Fibroblast of villous mesenchyme (primary cell): ENCODE data around the gene ARHGEF28. TPM values are rescaled to one million over a fixed set of nuclear protein-coding genes. Genes with fewer than 3 reads are reported as not detected.

Experiments
- DNase-seq: peaks from one replicate; pipeline ENCODE4 v3.0.0-alpha.2; 2010; ENCODE audit warnings: low read depth
- H3K4me3 ChIP-seq: 2 replicates; pipeline ENCODE4 v1.5.1; 2011; ENCODE audit warnings: low read depth, mild to moderate bottlenecking, low read length
- total RNA-seq: library from RNA; depleted of rRNA; stranded (reverse); fragments of >200 nt; gene quantifications from 2 replicates; pipeline ENCODE4 v1.2.3, GENCODE V29; 2012
- TF ChIP-seq, protein P1 (sequence below): IDR thresholded peaks from 2 replicates; pipeline ENCODE4 v1.5.1; 2012; ENCODE audit warnings: low read depth, mild to moderate bottlenecking, low read length; ENCODE audit not compliant: insufficient read depth

Gene ARHGEF28
- total RNA-seq, 1 donor: 40.2 TPM

GRCh38 chr5:73596705-73597328 lies 29.2 kb upstream of the ARHGEF28 start:
- H3K4me3 ChIP-seq: no peak overlapping the region
- DNase-seq: no peak
- TF ChIP-seq, protein P1, sequence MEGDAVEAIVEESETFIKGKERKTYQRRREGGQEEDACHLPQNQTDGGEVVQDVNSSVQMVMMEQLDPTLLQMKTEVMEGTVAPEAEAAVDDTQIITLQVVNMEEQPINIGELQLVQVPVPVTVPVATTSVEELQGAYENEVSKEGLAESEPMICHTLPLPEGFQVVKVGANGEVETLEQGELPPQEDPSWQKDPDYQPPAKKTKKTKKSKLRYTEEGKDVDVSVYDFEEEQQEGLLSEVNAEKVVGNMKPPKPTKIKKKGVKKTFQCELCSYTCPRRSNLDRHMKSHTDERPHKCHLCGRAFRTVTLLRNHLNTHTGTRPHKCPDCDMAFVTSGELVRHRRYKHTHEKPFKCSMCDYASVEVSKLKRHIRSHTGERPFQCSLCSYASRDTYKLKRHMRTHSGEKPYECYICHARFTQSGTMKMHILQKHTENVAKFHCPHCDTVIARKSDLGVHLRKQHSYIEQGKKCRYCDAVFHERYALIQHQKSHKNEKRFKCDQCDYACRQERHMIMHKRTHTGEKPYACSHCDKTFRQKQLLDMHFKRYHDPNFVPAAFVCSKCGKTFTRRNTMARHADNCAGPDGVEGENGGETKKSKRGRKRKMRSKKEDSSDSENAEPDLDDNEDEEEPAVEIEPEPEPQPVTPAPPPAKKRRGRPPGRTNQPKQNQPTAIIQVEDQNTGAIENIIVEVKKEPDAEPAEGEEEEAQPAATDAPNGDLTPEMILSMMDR: peak; percentile 57

DNA sequence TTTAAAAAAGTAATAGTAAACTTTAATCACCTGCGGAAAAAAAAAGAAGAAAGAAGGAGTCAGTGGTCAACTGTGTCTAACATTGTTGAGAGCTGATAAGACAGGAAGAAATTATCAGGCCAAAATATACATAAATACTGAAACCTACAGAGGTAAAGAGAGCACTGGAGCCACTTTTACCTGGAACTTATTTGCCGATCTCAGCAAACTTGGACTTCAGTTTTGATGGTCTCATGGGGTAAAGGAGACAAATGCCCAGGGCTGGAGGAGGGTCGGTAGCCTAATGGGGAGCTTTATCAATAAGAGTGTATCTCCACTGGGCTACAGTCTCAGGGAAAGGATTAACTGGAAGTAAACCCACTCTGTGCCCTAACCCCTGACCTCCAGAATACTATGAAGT lies 26.6 kb upstream of the ARHGEF28 start:
- TF ChIP-seq, protein P1: no peak
- no peak for DNase-seq
- H3K4me3 ChIP-seq: no peak overlapping the region

- TF ChIP-seq, protein P1: no peak
- peak; percentile 53 for DNase-seq
- no peak overlapping the region for H3K4me3 ChIP-seq
Observed at GRCh38 chr5:73603998-73604397, 22.0 kb upstream of the ARHGEF28 start.

DNA sequence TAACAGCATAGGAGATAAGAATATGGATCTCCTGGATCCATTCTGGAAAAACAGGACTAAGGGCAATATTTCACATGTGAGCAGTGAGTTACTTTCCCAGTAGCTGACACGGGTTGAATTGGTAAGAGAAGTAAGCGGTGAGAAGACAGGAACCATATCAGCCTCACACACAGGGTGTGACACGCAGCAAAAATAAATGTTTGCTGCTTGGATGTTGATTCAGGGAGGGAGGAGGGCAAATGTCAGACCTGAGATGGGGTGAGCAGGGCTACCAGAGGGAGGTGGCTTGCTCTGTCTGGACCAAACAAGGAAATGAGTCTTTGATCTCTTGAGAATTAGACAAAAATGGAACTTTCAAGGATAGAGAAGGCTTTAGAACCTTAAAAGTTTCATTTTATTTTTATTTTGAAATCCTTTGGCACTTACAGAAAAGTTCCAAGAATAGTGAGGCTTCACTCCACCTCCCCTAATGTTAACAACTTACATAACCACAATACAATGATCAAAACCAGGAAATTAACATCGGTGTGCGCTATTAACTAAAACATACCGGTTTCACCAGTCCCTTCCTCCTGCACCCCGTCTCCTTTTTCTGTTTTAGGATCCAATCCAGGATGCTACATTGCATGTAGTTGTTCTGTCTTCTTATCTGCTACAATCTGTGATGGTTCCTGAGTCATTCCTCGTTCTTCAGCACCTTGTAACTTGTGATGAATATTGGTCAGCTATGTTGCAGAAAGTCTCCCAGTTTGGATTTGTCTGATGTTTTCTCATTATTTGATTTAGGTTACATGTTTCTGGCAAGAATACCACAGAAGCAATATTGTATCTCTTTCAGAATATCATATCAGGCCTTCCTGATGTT lies 20.5 kb upstream of the ARHGEF28 start:
- TF ChIP-seq, protein P1: no peak
- peak; percentile 51 for DNase-seq
- H3K4me3 ChIP-seq: no peak overlapping the region

GRCh38 chr5:73606206-73606753 lies 19.7 kb upstream of the ARHGEF28 start:
- TF ChIP-seq, protein P1: no peak
- DNase-seq: no peak

DNA sequence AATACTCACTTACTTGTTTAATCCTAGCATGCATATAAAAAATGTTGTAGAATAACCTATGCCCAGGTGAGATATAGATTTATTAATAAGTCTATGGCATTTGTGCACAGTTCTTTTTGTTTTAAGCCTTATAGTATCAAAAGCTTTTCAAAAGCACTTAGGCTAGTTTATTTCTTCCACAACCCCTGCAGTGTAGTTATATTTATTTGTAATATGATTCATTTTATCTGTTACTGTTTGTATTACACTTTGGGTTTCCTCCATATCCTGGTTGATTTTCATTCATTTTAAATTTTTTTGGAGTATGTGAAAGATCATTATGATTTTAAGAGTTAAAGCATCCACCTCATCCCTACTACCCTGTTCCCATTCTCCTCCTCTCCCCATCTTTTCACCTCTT lies 18.8 kb upstream of the ARHGEF28 start:
- TF ChIP-seq, protein P1: no peak
- DNase-seq: no peak

More at GRCh38 chr5:73606206-73606753, 19.7 kb upstream of the ARHGEF28 start:
- H3K4me3 ChIP-seq: no peak overlapping the region

More for the DNA sequence above, 18.8 kb upstream of the ARHGEF28 start:
- H3K4me3 ChIP-seq: no peak overlapping the region
